HepG2 (cell line): Measurements from ENCODE around the gene LRFN2. TPM values are rescaled to one million over a fixed set of nuclear protein-coding genes. Genes with fewer than 3 reads are reported as not detected.

ENCODE experiments used
- ELF4 ChIP-seq: sonication (generic); formaldehyde crosslinking; IDR thresholded peaks from 2 replicates; pipeline ENCODE4 v1.5.0; 2020; ENCODE audit warnings: missing genetic modification reagents, mild to moderate bottlenecking, moderate library complexity, borderline replicate concordance
- LRRFIP1 ChIP-seq: sonication (generic); formaldehyde crosslinking; conservative IDR thresholded peaks from 2 replicates; pipeline ENCODE4 v1.4.0; 2020; ENCODE audit warnings: missing genetic modification reagents
- NR2F1 ChIP-seq, 2 experiments: fragments of 450-650 bp in 1 of 2; formaldehyde crosslinking in 1 of 2; IDR thresholded peaks; 2 replicates each; pipeline versions ENCODE4 v1.5.0 to v1.6.1; 2016 to 2020; ENCODE audit warnings: mild to moderate bottlenecking in 1 of 2, missing compliant biosample characterization in 1 of 2, missing genetic modification reagents in 1 of 2, moderate library complexity in 1 of 2
- PCBP1 ChIP-seq: fragments of 200-400 bp; formaldehyde crosslinking; IDR thresholded peaks from 2 replicates; pipeline ENCODE4 v1.6.1; 2017; ENCODE audit warnings: mild to moderate bottlenecking, low read depth, low read length, borderline replicate concordance
- ZNF724P ChIP-seq: sonication (generic); formaldehyde crosslinking; IDR thresholded peaks from 2 replicates; pipeline ENCODE4 v1.8.0; 2022; ENCODE audit warnings: missing genetic modification reagents, borderline replicate concordance
- polyA plus RNA-seq, 8 experiments: library from polyadenylated mRNA; depleted of rRNA in 3 of 8; stranded (reverse) in 7 of 8; unstranded in 1 of 8; fragments of >200 nt; fragmentation: Illumina TruSeq in 4 of 8; extraction: Trizol in 4 of 8; gene quantifications; 2 replicates each; pipeline versions ENCODE4 v1.2.1 to v1.2.3, GENCODE V29; 2011 to 2016; ENCODE audit warnings: low read depth in 4 of 8, missing spikeins in 1 of 8, mixed read lengths in 1 of 8; ENCODE audit not compliant: insufficient read depth in 1 of 8
- total RNA-seq, 5 experiments: library from RNA; depleted of rRNA; stranded (reverse); fragments of >200 nt; fragmentation: Illumina TruSeq; extraction: Trizol; gene quantifications; 2 replicates each; pipeline ENCODE4 v1.2.3, GENCODE V29; 2016; ENCODE audit warnings: low read depth in 1 of 5
- TF ChIP-seq, protein P1 (sequence below), 2 experiments: sonication (generic) in 1 of 2; formaldehyde crosslinking in 1 of 2; IDR thresholded peaks; 2 replicates each; pipeline versions ENCODE4 v1.6.1 to v1.9.0; 2014 to 2022; ENCODE audit warnings: antibody characterized with exemption in 1 of 2, borderline replicate concordance in 1 of 2, inconsistent platforms in 1 of 2, low read depth in 1 of 2, missing genetic modification reagents in 1 of 2
- TF ChIP-seq, protein P2 (sequence below): sonication (generic); formaldehyde crosslinking; IDR thresholded peaks from 2 replicates; pipeline ENCODE4 v1.4.0; 2020; ENCODE audit warnings: mild to moderate bottlenecking, missing genetic modification reagents

The LRFN2 gene
- total and polyA plus RNA-seq, 2 of the 13 experiments (the other 11 are each of a cell fraction or from before 2014, with no cell fraction given), result not detected

DNA sequence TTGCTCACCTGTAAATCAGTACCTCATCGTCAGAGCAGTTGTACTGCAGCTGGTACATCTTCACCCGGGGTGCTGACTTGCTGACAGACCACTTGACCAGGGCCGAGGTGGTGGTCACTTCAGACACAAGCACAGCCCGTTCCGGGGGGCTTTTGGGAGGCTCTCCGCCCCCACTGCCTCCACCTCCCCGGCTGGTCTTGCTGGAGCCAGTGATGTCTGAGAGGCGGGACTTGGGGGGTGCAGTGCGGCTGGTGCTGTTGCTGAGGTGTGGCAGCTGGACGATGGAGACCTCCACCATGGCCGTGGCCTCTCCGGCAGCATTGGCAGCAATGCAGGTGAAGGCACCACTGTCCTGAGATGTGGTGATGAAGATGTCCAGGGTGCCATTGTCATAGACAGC lies 155.5 kb downstream of the LRFN2 start (continued):
- TF ChIP-seq ZNF724P (CRISPR knock-in tag) (no peak), NR2F1 (CRISPR knock-in tag; IDR thresholded peaks at IDR 0.05) (no peak), LRRFIP1 (CRISPR knock-in tag) (no peak), PCBP1 (no peak), ELF4 (CRISPR knock-in tag) (no peak)
- TF ChIP-seq, protein P1, sequence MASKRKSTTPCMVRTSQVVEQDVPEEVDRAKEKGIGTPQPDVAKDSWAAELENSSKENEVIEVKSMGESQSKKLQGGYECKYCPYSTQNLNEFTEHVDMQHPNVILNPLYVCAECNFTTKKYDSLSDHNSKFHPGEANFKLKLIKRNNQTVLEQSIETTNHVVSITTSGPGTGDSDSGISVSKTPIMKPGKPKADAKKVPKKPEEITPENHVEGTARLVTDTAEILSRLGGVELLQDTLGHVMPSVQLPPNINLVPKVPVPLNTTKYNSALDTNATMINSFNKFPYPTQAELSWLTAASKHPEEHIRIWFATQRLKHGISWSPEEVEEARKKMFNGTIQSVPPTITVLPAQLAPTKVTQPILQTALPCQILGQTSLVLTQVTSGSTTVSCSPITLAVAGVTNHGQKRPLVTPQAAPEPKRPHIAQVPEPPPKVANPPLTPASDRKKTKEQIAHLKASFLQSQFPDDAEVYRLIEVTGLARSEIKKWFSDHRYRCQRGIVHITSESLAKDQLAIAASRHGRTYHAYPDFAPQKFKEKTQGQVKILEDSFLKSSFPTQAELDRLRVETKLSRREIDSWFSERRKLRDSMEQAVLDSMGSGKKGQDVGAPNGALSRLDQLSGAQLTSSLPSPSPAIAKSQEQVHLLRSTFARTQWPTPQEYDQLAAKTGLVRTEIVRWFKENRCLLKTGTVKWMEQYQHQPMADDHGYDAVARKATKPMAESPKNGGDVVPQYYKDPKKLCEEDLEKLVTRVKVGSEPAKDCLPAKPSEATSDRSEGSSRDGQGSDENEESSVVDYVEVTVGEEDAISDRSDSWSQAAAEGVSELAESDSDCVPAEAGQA (IDR thresholded peaks at IDR 0.05; ENCODE audit: low read depth), result no peak
- TF ChIP-seq, protein P1 (CRISPR knock-in tag; IDR thresholded peaks at IDR 0.05; ENCODE audit: borderline replicate concordance), result no peak
- TF ChIP-seq, protein P2, sequence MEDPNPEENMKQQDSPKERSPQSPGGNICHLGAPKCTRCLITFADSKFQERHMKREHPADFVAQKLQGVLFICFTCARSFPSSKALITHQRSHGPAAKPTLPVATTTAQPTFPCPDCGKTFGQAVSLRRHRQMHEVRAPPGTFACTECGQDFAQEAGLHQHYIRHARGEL (CRISPR knock-in tag), result no peak
